ENCODE measurements around the gene COX20.

The COX20 gene

GRCh38 chr1:244854166-244854565 lies 18.7 kb downstream of the COX20 start:
- no peak for DNase-seq

- DNase-seq = no peak
Measured at GRCh38 chr1:244854865-244855578, 19.6 kb downstream of the COX20 start.

GRCh38 chr1:244857761-244858160 lies 22.3 kb downstream of the COX20 start:
- DNase-seq = no peak

- DNase-seq = no peak
Measured at GRCh38 chr1:244858357-244858756, 22.9 kb downstream of the COX20 start.

DNA sequence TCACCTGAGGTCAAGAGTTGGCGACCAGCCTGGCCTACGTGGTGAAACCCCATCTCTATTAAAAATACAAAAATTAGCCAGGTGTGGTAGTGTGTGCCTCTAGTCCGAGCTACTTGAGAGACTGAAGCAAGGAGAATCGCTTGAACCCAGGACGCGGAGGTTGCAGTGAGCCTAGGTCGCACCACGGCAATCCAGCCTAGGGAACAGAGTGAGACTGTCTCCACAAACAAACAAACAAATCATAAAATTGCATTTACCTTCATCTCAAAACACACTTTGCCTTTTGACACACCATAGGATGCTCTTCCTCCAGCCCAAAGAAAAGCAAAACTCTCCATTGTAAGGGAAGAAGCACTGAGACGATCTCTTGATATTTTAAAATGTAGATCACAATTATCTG lies 24.6 kb downstream of the COX20 start:
- no peak for DNase-seq

GRCh38 chr1:244860914-244861610 lies 25.6 kb downstream of the COX20 start:
- no peak for DNase-seq

- no peak for DNase-seq
Measured at GRCh38 chr1:244861683-244862082, 26.2 kb downstream of the COX20 start.

DNA sequence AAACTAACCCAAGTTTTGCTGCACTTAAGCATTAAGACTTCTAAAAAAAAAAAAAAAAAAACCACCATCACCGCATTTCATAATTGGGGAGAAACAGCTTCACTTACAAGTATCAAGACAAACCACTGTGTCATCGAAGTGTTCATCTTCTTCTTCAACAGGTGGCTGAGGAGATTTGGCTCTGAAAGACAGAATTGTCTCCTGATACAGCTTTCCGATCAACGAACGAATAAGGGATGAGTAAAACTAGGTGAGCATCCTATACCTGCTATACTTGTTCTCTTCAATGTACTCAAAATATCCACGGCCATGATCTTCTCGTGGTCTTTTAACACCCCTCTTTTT lies 26.9 kb downstream of the COX20 start:
- peak; percentile 65 for DNase-seq

GRCh38 chr1:244862699-244863490 lies 27.4 kb downstream of the COX20 start:
- peak; percentile 98 for DNase-seq

GRCh38 chr1:244863491-244864252 lies 28.2 kb downstream of the COX20 start:
- DNase-seq = no peak

- DNase-seq = peak; percentile 97
Measured at GRCh38 chr1:244864253-244865027, 29.0 kb downstream of the COX20 start, which contains the start of gene HNRNPU. HNRNPU (minus strand) TSS chr1:244864543; CDS start chr1:244864307, 236 bp downstream.

DNA sequence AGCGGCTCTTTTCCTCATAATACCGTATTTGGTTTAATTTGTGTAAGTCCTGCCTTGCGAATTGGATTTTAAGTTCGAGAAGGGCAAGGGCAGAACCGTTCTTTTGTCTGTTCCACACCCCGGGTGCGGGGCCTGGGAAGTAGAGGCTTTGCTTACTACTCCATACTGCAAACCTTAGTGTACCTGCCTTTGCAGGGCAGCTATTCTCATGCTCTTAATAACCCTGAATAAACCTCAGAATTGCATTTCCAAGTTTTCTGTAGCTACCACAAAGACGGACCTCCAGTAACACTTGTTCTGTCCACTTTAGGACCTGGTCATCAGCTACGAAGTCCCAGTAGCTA lies 29.5 kb downstream of the COX20 start:
- no peak for DNase-seq

- no peak for DNase-seq
Measured at GRCh38 chr1:244865820-244866219, 30.4 kb downstream of the COX20 start.

- no peak for DNase-seq
Measured at GRCh38 chr1:244866355-244866754, 30.9 kb downstream of the COX20 start.

- DNase-seq = no peak
Measured at GRCh38 chr1:244868484-244869363, 33.3 kb downstream of the COX20 start.

DNA sequence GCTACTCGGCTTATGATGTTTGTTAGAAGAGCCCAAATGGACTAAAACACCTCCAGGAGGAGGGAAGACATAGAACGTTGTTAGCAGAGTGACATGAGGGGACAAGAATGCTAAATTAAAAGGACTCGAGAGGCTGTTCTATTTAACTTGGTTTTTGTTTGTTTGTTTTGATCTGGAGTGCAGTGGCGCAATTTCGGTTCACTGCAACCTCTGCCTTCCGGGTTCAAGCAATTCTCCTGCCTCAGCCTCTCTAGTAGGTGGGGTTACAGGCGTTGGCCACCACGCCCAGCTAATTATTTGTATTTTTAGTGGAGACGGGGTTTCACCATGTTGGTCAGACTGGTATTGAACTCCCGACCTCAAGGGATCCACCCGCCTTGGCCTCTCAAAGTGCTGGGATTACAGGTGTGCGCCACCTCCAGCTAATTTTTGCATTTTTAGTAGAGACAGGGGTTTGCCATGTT lies 33.9 kb downstream of the COX20 start:
- DNase-seq = no peak

- no peak for DNase-seq
Measured at GRCh38 chr1:244869950-244870349, 34.5 kb downstream of the COX20 start.

DNA sequence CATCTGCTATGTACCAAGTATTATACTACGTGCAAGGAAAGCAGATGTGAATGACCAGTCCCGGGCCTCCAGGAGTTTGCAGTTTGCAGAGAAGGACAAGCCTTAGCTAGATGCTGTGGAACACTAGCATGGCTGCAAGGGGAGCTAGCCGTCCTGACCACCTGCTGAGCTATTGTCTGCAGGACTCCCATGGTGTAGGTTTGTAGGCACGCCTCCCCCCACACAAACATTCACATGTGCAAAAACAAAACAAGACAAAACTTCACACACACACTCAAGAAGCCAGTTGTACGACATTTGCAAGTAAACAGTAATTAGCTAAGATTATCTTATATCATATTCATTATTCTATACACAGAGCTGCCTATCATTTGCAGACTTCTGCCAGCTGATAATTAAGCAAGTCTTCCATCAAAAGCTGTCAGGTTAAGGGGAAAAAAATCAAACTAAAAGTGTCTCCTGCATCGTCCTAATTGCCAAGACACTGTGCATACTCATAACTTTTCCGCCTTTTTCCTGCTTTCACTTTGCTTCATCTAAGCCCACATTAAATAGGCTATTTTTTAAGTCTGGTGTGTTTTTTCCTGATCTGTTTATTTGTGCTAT lies 39.6 kb downstream of the COX20 start:
- no peak for DNase-seq

DNA sequence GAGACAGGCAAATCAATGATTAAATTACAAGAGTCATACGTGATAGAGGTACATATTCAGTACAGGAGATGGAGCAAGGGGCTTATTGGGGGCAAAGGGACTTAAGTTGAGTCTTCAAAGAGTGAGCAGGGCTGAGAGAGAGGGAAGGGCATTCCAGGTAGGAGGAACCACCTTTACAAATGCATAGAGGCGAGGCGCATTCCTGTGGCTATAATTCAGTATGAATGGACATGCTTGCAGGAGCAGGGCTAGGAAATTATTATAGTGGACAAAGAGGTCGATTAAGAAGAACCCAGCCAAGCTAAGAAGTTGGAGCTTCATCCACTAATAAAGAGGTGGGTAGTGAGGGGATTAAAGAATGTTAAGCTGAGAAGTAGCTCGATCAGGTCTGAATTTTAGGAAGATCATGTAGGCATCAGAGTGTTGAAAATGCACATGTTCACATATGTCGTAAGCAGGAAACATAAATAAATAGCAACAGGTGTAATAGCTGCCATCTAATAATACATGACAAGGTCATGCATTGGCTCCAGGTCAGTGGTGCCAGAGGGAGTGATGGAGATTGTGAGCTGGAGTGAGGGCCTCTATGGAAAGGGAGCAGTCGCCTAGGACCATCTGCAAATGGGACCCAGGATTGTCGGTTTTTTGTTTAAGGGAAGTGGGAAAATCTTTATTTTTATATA lies 40.9 kb downstream of the COX20 start:
- DNase-seq = no peak

DNA sequence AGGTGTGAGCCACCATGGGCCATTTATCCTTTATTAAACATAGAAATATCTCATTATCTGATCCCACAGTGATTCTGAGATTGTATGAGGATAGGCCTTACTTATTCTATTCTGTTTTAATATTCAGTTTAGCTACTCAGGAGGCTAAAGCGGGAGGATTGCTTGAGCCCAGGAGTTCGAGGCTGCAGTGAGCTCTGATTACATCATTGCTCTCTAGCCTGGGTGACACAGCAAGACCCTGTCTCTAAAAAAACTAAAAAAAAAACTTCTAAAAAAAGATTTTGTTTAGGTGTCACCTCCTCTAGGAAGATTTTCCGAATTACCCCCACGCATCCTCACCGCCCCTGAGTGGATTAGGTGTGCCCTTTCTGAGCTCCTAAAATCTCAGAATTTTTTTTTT lies 43.2 kb downstream of the COX20 start:
- DNase-seq = no peak

All from CD4-positive, alpha-beta T cell treated with Interleukin-12 subunit alpha and Interleukin-12 subunit beta, for 1 hour (primary cell).